CD4-positive, alpha-beta T cell treated with Interferon alpha-2 for 1 hour (primary cell): ENCODE measurements around the gene UBE3C.

Experiments
- DNase-seq, 2 donors: peaks; one replicate each; pipeline ENCODE4 v3.0.0-alpha.2; 2020 to 2022

UBE3C gene

GRCh38 chr7:157299317-157299612, 160.5 kb downstream of the UBE3C start:
- no peak for DNase-seq

DNA sequence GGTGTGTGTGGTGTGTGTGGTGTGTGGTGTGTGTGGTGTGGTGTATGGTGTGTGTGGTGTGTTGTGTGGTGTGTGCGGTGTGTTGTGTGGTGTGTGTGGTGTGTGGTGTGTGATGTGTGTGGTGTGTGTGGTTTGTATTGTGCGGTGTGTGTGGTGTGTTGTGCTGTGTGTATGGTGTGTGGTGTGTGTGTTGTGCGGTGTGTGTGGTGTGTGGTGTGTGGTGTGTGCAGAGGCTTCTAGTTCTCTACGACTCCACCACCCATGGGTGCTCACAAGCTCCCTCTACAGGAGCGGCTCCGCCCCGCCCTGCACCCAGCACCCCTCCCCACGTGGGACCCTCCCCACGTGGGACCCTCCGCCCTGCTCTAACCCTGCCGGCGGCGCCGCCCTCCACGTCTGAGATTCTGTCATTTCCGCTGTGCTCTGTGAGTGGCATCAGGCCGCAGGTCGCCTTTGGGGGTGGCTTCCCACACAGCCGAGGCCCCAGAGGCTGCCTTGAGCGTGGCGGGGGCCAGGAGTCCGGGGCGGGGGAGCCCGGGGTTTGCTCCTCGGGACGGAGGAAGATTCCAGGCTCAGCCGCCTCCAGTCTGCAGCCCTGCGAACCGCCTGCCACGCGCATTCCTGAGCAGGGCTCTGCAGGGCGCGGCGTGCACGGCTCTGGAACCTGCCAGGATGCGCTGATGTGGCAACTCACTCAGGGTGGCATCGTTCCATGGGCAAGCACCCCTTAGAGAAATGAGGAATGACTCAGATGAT, 161.1 kb downstream of the UBE3C start:
- peak; percentile 66 to 70 for DNase-seq

- no peak for DNase-seq
Observed at GRCh38 chr7:157300369-157300825, 161.7 kb downstream of the UBE3C start.

GRCh38 chr7:157301610-157302120, 162.9 kb downstream of the UBE3C start:
- DNase-seq = no peak

DNA sequence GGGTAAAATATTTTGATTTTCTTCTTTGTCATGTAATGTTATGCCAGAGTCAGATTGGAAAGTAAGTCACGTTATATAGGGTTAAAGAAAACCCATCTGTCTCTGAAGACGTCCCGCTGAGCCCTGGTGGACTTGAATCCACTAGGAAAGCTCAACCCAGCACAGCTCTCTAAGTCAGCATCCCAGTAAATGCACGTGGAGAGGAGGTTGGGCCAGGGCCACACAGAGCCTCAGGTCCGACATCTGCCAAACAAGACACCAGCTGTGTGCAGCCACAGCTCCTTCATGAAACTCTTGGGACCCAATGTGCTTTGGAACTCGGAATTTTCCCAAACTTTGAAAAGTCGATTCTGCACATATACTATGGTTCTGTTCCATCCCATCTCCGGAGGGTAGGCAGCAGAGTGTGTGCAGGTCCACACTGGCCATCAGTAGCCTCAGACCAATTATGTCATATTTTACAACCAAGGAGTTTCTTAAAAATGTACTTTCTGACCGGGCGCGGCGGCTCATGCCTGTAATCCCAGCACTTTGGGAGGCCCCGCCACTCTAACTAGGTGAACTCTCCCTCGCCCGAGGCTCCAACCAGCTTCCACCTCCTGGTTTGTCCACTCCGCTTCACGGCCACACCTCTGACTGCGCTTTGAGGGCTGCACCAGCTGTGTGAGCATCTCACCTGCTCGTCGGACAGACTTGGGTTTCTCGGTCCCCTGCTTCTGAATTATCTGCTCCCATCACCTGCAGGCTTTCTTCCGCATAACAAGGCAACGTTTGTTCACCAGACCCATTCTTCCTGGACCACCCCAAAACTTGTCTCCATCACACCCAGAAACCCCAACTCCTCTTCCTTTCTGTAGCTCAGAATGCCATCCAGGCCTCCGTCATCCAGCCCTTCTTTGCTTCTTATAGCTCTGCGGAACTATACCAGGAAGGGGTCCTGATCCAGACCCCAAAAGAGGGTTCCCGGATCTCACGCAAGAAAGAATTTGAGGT, 168.4 kb downstream of the UBE3C start:
- no peak for DNase-seq

DNA sequence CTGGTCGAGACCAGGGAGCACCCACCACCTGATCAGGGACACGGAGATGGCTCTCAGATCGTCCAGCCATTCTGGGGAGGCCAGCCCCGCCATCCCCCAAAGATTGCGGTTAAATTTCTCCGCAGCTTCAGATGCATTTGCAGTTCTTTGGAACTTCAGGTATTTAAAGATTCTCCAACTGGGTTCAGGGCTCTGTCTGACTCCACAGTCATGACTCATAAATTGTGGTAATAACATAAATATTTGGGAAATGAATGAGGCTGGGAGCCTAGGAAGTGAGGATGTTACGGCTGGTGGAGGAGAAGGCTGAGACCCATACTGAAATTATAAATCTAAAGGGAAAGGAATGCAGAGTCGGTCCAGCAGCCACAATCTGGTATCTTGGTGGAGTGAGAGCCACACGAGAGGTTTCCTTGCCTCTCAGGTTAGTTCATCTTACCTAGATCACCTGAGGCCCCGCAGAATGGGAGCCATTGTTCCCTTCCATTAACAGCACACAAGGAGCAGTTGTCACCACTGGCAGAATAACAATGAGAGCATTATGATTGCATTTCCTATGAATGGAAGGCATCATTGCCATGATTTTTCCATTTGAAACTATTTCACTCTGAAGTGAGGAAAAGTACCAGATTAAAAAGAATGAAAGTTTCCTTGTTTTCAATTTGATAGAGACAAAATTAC, 171.4 kb downstream of the UBE3C start:
- no peak for DNase-seq

DNA sequence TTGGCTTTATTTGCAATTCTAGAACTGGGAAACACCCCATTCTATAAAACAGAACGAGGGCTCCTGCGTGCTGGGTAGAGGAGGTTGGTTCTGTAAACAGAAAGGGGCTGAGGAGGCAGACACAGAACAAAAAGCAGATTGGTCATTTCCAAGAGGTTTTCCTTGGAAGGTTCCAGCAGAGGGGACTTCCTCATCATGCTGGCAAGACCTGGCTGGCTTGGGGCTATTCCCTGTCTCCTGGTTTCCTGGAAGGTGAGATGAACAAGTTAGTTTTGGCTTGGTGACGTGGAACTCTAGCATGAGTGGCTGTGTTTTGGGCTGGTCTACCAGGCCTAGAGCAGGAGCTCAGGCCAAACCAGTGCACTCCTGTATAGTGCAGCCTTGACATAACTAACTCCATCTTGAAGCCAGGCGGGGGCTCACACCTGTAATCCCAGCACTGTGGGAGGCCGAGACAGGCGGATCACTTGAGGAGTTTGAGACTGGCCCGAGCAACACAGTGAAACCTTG, 172.0 kb downstream of the UBE3C start:
- no peak for DNase-seq

DNA sequence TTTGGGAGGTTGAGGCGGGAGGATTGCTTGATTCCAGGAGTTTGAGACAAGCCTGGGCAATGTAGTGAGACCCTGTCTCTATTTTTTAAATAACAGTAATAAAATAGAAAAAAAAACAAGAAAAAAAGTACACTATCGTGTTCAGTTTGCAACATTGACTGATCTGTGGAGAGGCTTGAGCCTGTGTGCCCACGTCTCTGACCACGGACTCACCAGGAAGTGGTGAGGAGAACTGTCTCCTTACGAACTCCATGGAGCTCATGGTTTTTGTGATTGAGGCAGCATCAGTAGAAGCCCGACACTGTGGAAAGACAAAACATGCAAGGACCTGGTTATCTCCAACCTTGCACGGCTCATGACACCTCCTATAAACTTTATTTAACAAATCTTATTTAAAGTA, 174.2 kb downstream of the UBE3C start:
- no peak for DNase-seq

DNA sequence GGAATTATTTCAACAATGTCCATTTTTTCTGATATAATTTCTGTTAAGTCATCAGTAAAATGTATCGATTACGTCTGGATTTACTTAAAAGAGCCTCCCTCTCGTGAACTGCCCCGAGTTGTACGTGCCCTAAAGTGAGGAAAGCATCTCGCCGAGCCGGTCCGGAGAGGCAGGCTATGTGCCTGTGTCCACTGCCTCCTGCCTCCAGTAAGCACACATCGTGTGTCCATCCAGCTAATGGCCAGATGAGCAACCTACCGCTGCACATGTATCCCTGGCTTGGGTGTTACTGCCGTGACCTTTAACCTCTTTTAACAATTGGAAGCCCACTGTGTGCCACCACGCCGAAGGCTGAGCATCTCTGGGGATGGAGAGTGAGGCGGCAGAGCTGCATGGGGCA, 174.9 kb downstream of the UBE3C start:
- no peak for DNase-seq

GRCh38 chr7:157318015-157318706, 179.4 kb downstream of the UBE3C start:
- peak in 1 of 2 donors; percentile 34 for DNase-seq
